ENCODE results near the gene ADGRD2.

Gene ADGRD2

DNA sequence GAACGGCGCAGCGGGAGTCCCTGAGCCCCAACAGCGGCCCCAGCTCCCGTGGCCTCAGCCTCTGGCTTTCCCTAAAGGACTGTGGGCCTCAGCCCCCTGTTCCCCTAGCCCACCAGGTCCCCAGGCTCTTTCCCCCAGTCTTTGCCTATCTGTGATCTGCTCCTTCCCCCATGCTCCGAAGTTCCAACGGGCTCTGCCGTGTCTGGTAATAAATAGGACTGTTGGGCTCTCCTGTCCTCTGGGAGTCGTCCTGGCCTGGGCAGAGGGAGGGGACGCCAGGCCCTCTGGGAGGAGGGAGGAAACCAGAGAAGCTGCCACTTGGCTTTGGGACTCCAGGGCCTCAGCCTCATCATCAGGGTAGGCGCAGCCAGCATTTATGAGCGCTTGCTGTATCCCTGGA, 28.1 kb downstream of the ADGRD2 start:
- no peak for TF ChIP-seq CTCF (IDR thresholded peaks at IDR 0.05)

- TF ChIP-seq CTCF (IDR thresholded peaks at IDR 0.05), result no peak
Measured at GRCh38 chr9:124479371-124479770, 29.1 kb downstream of the ADGRD2 start.

DNA sequence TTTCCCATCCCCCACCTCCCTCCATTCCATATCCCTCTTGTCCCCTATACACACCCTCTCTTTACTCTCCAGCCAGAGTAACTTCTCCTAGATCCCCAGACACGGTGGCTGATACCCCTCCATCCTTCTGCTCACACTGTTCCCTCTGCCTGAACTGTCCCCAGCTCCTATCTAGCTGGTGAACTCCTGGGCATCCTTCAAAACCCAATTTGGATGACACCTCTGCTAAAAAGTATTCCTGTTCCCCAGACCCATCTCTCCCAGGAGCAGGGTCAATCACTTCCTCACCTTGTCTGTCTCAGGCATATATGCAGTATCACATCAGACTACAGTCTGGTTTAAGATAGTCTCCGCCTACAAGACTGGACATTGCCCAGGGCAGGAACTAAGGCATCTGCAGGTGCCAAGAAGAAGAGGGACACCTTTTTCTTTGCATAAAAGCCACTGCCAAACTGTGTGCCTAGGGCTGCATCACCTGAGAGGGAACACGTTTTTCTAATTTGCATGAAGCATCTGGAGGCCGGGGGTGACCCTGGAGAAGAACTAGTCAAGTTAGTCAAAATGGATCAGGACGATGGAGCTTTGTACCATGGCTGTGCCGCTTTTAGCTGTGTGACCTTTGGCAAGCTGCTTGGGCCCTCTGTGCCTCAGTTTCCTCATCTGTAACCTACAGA, 29.8 kb downstream of the ADGRD2 start:
- no peak for TF ChIP-seq CTCF (IDR thresholded peaks at IDR 0.05)

- TF ChIP-seq CTCF (IDR thresholded peaks at IDR 0.05), result peak; percentile 41
Measured at GRCh38 chr9:124480621-124480981, 30.4 kb downstream of the ADGRD2 start.

DNA sequence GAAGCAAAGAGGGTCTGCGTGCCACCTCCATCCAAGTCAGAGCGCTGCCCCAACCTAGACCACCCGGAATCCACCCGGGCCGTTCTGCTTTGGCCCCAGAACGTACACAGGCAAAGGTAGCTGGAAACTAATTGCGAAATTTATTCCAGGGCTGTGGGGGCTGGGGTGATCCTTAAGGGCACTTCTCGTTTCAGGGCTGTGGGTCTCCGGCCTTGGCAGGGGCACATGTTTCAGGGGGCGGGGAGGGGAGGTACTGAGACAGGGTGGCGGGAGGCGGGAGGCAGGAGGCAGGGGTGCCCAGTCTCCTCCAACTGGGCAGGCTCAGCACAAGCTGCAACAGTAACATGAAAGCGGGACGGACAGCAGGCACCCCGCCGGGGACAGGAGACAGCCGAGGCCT, 30.9 kb downstream of the ADGRD2 start:
- no peak for TF ChIP-seq CTCF (IDR thresholded peaks at IDR 0.05)

DNA sequence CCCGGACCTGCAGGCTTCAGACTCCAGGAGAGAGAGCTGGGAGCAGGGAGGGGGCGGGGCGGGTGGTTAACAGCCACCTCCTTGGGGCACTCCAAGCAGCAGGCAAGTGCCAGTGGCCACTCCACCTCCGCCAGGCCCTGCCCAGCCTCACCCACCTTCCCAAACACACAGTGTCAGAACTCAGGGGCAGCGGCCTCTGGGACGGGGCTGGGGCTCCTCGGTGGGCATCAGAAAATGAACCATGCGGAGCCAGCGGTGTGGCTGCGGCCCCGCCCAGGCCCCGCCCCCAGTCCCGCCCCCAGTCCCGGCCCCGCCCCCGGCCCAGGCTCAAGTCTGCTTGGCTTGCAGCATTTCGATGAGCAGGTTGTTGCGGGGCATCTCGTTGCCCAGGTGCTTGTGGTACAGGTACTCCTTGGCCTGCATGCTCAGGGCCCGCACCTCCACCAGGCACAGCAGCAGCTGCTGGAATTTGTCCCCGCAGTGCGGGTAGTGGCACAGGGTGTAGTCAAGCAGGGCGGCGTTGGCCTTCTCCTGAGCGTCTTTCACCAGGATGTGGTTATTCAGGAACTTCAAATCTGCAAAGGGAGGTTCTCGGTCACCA, 32.3 kb downstream of the ADGRD2 start:
- no peak for TF ChIP-seq CTCF (IDR thresholded peaks at IDR 0.05)

- TF ChIP-seq CTCF (IDR thresholded peaks at IDR 0.05), result no peak
Measured at GRCh38 chr9:124483481-124483880, 33.2 kb downstream of the ADGRD2 start.

DNA sequence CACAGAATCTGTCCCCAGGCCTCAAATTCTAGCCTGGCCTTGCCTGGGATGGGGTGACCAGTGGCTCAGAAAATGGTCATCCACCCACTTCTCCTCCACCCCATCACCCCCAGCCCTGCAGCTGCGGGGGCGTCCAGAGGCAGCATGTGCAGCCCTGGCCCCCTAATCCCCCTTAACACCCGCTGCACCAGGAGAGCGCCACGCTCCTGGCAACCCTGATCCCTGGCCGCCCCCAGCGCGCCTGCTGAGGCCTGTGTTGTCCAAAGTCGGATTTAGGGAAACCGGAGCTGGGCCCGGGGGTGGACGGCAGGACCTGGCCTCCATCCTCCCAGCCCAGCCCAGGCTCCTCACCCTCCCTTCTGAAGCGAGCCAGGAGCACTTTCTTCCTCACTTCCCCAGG, 35.0 kb downstream of the ADGRD2 start:
- no peak for TF ChIP-seq CTCF (IDR thresholded peaks at IDR 0.05)
